22Rv1 (cell line): ENCODE measurements around the gene GINS3.

ENCODE experiments used
- CTCF ChIP-seq: fragments of 450-650 bp; IDR thresholded peaks from 2 replicates; pipeline ENCODE4 v1.5.1; 2017; ENCODE audit warnings: mild to moderate bottlenecking
- ZFX ChIP-seq: fragments of 450-650 bp; IDR thresholded peaks from 2 replicates; pipeline ENCODE4 v1.6.1; 2017; ENCODE audit warnings: antibody characterized with exemption, borderline replicate concordance

DNA sequence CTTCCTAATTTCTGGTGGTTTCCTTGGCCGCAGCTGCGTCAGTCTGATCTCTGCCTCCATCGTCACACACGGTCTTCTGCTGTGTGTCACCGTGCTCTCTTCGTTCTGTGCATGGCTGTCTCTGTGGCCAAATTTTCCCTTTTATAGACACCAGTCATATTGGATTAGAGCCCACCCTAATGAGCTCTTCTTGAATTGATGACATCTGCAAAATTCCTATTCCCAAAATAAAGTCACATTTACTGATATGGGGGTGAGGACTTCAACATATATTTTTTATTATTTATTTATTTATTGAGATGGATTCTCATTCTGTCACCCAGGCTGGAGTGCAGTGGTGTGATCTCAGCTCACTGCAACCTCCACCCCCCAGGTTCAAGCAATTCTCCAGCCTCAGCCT is 38.4 kb downstream of the GINS3 start:
- TF ChIP-seq CTCF: no peak
- no peak for TF ChIP-seq ZFX
